Myometrial cell (primary cell): ENCODE results near the gene SP9. TPM values are rescaled to one million over a fixed set of nuclear protein-coding genes. Genes with fewer than 3 reads are reported as not detected.

Experiments
- total RNA-seq: library from RNA; depleted of rRNA; stranded (reverse); fragments of >200 nt; gene quantifications from 2 replicates; pipeline ENCODE4 v1.2.3, GENCODE V29; 2015

The SP9 gene
- total RNA-seq, result not detected in 2 replicates

DNA sequence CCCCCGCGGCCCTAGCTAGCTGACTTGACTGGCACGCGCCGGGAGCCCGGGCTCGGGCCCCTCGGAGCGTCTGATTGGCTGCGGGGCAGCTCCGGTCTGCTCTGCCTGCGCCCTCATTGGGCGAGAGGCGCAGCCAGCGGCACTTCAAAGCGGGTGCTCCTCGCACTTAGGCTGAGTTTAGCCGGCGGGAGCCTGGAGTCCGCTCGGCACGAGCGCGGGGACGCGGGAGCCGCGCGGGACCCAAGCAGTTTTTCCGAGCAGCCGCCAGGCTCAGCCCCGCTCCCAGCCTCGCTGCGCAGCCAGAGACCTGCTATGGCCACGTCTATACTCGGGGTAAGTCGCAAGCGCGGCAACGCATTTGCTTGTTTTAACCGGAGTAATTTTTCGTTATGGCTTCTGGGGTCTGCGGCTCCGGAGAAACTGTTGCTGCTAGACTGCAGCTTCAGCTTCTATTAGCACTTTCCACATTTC is at the start of gene SP9:
SP9 (plus strand) TSS at position 174 of the 471 bp plus-strand sequence; CDS start at position 313, 139 bp downstream.

Other genes with a start within 250 kb of the SP9 start
- gene OLA1, start 86.4 kb upstream of the SP9 start, total RNA-seq, result 142 TPM in 2 replicates
- gene SCRN3, start 60.8 kb downstream of the SP9 start, total RNA-seq, result 17.0 and 19.9 TPM in 2 replicates
- 1.4 and 9.2 TPM in 2 replicates for gene GPR155, start 152.1 kb downstream of the SP9 start, total RNA-seq